Stimulated activated naive B cell treated with anti-CD40 and anti-IgM and Interleukin-4, amounts not matched to agents 10 μg/mL and 1 μg/mL and 100 μg/mL, for 72 hours (primary cell): ENCODE data around the gene CAPN9.
"Not testable (repeated sequence)": the region's sequence is repeated elsewhere in the genome, so short reads cannot be mapped to it uniquely, and the experiment has no call there.

ENCODE experiments used
- ATAC-seq, 2 donors: fragments of 150-1000 bp; cut with Tn5 transposase; replicated peaks; 2 replicates each; pipeline ENCODE4 v1.10.0; 2021; ENCODE audit warnings: moderate library complexity in 1 of 2
- DNase-seq: peaks from one replicate; pipeline ENCODE4 v3.0.0; 2021
- H3K27ac Mint-ChIP-seq: one replicate; pipeline ENCODE4 v1.8.0; 2022; ENCODE audit warnings: mild to moderate bottlenecking, mixed read lengths
- H3K27me3 Mint-ChIP-seq, 2 donors: one replicate each; pipeline ENCODE4 v1.8.0; 2022; ENCODE audit warnings: mixed read lengths in 2 of 2
- H3K36me3 Mint-ChIP-seq, 2 donors: one replicate each; pipeline ENCODE4 v1.8.0; 2022; ENCODE audit warnings: mixed read lengths in 2 of 2, mild to moderate bottlenecking in 1 of 2
- H3K4me1 Mint-ChIP-seq, 2 donors: one replicate each; pipeline ENCODE4 v1.8.0; 2022; ENCODE audit warnings: mixed read lengths in 2 of 2, mild to moderate bottlenecking in 1 of 2
- H3K4me3 Mint-ChIP-seq, 2 donors: one replicate each; pipeline ENCODE4 v1.8.0; 2022; ENCODE audit warnings: mild to moderate bottlenecking in 2 of 2, mixed read lengths in 2 of 2, moderate library complexity in 1 of 2
- H3K9me3 Mint-ChIP-seq, 2 donors: one replicate each; pipeline ENCODE4 v1.8.0; 2022; ENCODE audit warnings: mixed read lengths in 2 of 2, mild to moderate bottlenecking in 1 of 2

The CAPN9 gene

GRCh38 chr1:230763927-230764591, 16.9 kb downstream of the CAPN9 start:
- H3K9me3 Mint-ChIP-seq, result peaks cover 1 to 7% of the 10 kb centered on the region in 2 donors
- no peak for ATAC-seq
- H3K36me3 Mint-ChIP-seq, result no peaks in the 10 kb centered on the region
- no peaks in the 10 kb centered on the region for H3K4me1 Mint-ChIP-seq
- H3K27ac Mint-ChIP-seq, result no peak overlapping the region
- no peak for DNase-seq
- no peak overlapping the region for H3K4me3 Mint-ChIP-seq
- peaks cover 13 to 17% of the 10 kb centered on the region in 2 donors for H3K27me3 Mint-ChIP-seq

- H3K27me3 Mint-ChIP-seq, result peaks cover 14 to 16% of the 10 kb centered on the region in 2 donors
- H3K36me3 Mint-ChIP-seq, result no peaks in the 10 kb centered on the region
- H3K4me1 Mint-ChIP-seq, result no peaks in the 10 kb centered on the region
- H3K9me3 Mint-ChIP-seq, result peaks cover 6 to 16% of the 10 kb centered on the region in 2 donors
- no peak for ATAC-seq
- no peak overlapping the region for H3K4me3 Mint-ChIP-seq
- no peak overlapping the region for H3K27ac Mint-ChIP-seq
- DNase-seq, result no peak
Measured at GRCh38 chr1:230766318-230766717, 19.1 kb downstream of the CAPN9 start.

GRCh38 chr1:230767859-230768612, 20.8 kb downstream of the CAPN9 start:
- not testable (repeated sequence) for DNase-seq, ATAC-seq, H3K27ac Mint-ChIP-seq, H3K4me1 Mint-ChIP-seq, H3K36me3 Mint-ChIP-seq, H3K4me3 Mint-ChIP-seq
- peaks cover 6 to 17% of the 10 kb centered on the region in 2 donors for H3K9me3 Mint-ChIP-seq
- H3K27me3 Mint-ChIP-seq, result peaks cover 11 to 13% of the 10 kb centered on the region in 2 donors

- no peak overlapping the region for H3K27ac Mint-ChIP-seq
- peaks cover 12 to 13% of the 10 kb centered on the region in 2 donors for H3K27me3 Mint-ChIP-seq
- no peaks in the 10 kb centered on the region for H3K36me3 Mint-ChIP-seq
- no peaks in the 10 kb centered on the region for H3K4me1 Mint-ChIP-seq
- no peak overlapping the region for H3K4me3 Mint-ChIP-seq
- peaks cover 6 to 17% of the 10 kb centered on the region in 2 donors for H3K9me3 Mint-ChIP-seq
- DNase-seq (no peak), ATAC-seq (no peak)
Measured at GRCh38 chr1:230768903-230769570, 21.8 kb downstream of the CAPN9 start.

GRCh38 chr1:230770317-230770716, 23.1 kb downstream of the CAPN9 start:
- no peaks in the 10 kb centered on the region for H3K4me1 Mint-ChIP-seq
- H3K36me3 Mint-ChIP-seq, result no peaks in the 10 kb centered on the region
- H3K9me3 Mint-ChIP-seq, result peaks cover 6 to 17% of the 10 kb centered on the region in 2 donors
- ATAC-seq (no peak), DNase-seq (no peak)
- no peak overlapping the region for H3K4me3 Mint-ChIP-seq
- H3K27me3 Mint-ChIP-seq, result peaks cover 12 to 13% of the 10 kb centered on the region in 2 donors
- no peak overlapping the region for H3K27ac Mint-ChIP-seq

- Mint-ChIP-seq H3K9me3 (peaks cover 6 to 12% of the 10 kb centered on the region in 2 donors), H3K4me1 (no peaks in the 10 kb centered on the region), H3K27ac (no peak overlapping the region), H3K4me3 (no peak overlapping the region), H3K36me3 (no peaks in the 10 kb centered on the region), H3K27me3 (peaks cover 21% of the 10 kb centered on the region in 2 donors)
- ATAC-seq (no peak), DNase-seq (no peak)
Measured at GRCh38 chr1:230771773-230772354, 24.7 kb downstream of the CAPN9 start.

GRCh38 chr1:230772457-230773395, 25.5 kb downstream of the CAPN9 start:
- Mint-ChIP-seq H3K36me3 (no peaks in the 10 kb centered on the region), H3K4me3 (no peak overlapping the region), H3K27ac (no peak overlapping the region), H3K9me3 (peaks cover 6 to 9% of the 10 kb centered on the region in 2 donors), H3K27me3 (peaks cover 21% of the 10 kb centered on the region in 2 donors), H3K4me1 (no peaks in the 10 kb centered on the region)
- no peak for ATAC-seq
- DNase-seq, result no peak

GRCh38 chr1:230773396-230774033, 26.3 kb downstream of the CAPN9 start:
- H3K36me3 Mint-ChIP-seq, result no peaks in the 10 kb centered on the region
- ATAC-seq (no peak), DNase-seq (no peak)
- no peak overlapping the region for H3K27ac Mint-ChIP-seq
- peaks cover 21% of the 10 kb centered on the region in 2 donors for H3K27me3 Mint-ChIP-seq
- no peak overlapping the region for H3K4me3 Mint-ChIP-seq
- H3K9me3 Mint-ChIP-seq, result peaks cover 6 to 9% of the 10 kb centered on the region in 2 donors
- no peaks in the 10 kb centered on the region for H3K4me1 Mint-ChIP-seq

GRCh38 chr1:230778916-230779590, 31.9 kb downstream of the CAPN9 start:
- H3K4me1 Mint-ChIP-seq, result no peaks in the 10 kb centered on the region
- H3K27me3 Mint-ChIP-seq, result peaks cover 17 to 18% of the 10 kb centered on the region in 2 donors
- no peak overlapping the region for H3K4me3 Mint-ChIP-seq
- H3K9me3 Mint-ChIP-seq, result peaks cover 0 to 1% of the 10 kb centered on the region in 2 donors
- no peaks in the 10 kb centered on the region for H3K36me3 Mint-ChIP-seq
- DNase-seq (no peak), ATAC-seq (no peak)
- H3K27ac Mint-ChIP-seq, result no peak overlapping the region

GRCh38 chr1:230781131-230781530, 33.9 kb downstream of the CAPN9 start:
- DNase-seq (no peak), ATAC-seq (no peak)
- H3K9me3 Mint-ChIP-seq, result peaks cover 0 to 4% of the 10 kb centered on the region in 2 donors
- no peaks in the 10 kb centered on the region for H3K36me3 Mint-ChIP-seq
- H3K27ac Mint-ChIP-seq, result no peak overlapping the region
- H3K4me3 Mint-ChIP-seq, result no peak overlapping the region
- peaks cover 14 to 23% of the 10 kb centered on the region in 2 donors for H3K27me3 Mint-ChIP-seq
- H3K4me1 Mint-ChIP-seq, result no peaks in the 10 kb centered on the region

GRCh38 chr1:230781594-230781993, 34.4 kb downstream of the CAPN9 start:
- H3K27ac Mint-ChIP-seq, result no peak overlapping the region
- no peaks in the 10 kb centered on the region for H3K36me3 Mint-ChIP-seq
- peaks cover 9 to 18% of the 10 kb centered on the region in 2 donors for H3K27me3 Mint-ChIP-seq
- no peak for DNase-seq
- no peak overlapping the region for H3K4me3 Mint-ChIP-seq
- H3K9me3 Mint-ChIP-seq, result peaks cover 0 to 3% of the 10 kb centered on the region in 2 donors
- ATAC-seq, result no peak
- H3K4me1 Mint-ChIP-seq, result no peaks in the 10 kb centered on the region

GRCh38 chr1:230784163-230784562, 37.0 kb downstream of the CAPN9 start:
- no peak for DNase-seq

More at GRCh38 chr1:230784163-230784562, 37.0 kb downstream of the CAPN9 start:
- H3K4me1 Mint-ChIP-seq, result no peaks in the 10 kb centered on the region
- no peak overlapping the region for H3K27ac Mint-ChIP-seq
- ATAC-seq, result no peak
- no peaks in the 10 kb centered on the region for H3K36me3 Mint-ChIP-seq
- peaks cover 0 to 3% of the 10 kb centered on the region in 2 donors for H3K9me3 Mint-ChIP-seq
- H3K27me3 Mint-ChIP-seq, result peaks cover 14 to 25% of the 10 kb centered on the region in 2 donors
- H3K4me3 Mint-ChIP-seq, result no peak overlapping the region
